Suppressor macrophage treated with lipopolysaccharide for 1 hour (primary cell): ENCODE results near the gene RNF31.

Source experiments
- DNase-seq, 3 donors: peaks; one replicate each; pipeline ENCODE4 v3.0.0-alpha.2; 2020 to 2022

The RNF31 gene

DNA sequence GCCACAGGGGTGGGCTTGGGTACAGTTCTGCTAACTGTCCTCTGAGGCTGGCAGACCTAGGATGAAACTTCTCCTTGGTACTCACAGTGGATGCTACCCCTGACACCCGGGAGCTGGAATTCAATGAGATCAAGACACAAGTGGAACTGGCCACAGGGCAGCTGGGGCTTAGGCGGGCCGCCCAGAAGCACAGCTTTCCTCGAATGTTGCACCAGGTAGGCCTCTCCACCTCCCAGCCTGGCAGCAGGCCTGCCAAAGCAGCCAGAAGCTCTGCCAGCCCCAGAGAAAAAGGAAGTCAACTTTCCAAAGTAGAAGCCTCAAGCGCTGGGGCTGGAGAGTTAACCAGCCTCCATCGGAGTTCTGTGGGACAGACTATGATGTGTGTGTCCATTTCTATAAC lies 30.1 kb upstream of the RNF31 start:
- no peak for DNase-seq

DNA sequence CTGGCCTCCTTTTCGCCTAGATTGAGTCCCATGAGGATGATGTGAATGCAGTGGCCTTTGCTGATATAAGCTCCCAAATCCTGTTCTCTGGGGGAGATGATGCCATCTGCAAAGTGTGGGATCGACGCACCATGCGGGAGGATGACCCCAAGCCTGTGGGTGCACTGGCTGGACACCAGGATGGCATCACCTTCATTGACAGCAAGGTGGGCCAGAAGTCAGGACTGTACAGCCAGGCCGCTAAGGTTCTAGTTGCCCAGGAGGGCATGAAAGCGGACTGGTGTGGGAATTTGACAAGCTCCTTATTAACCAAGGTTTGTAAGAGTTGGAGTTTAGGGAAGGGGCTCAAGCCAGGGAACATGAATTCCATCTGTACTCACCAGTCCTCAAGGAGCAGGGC lies 27.6 kb upstream of the RNF31 start:
- DNase-seq, result no peak

- no peak for DNase-seq
Measured at GRCh38 chr14:24121210-24121609, 26.1 kb upstream of the RNF31 start.

DNA sequence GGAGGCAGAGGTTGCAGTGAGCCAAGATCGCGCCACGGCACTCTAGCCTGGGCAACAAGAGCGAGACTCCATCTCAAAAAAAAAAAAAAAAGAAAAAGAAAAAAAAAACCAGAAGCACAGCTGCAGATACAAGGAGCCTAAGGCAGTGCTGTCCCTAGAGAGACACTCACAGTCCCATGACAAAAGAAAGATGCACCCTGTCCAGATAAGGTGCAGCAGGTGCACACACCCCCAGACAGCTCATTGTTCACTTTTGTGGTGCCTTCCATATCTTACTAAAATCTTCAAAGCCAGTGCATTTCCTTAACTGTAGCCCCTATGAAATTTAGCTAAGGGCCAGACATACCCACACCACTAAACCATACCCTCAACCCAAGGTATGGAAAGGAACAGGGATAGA lies 24.9 kb upstream of the RNF31 start:
- DNase-seq, result no peak

DNA sequence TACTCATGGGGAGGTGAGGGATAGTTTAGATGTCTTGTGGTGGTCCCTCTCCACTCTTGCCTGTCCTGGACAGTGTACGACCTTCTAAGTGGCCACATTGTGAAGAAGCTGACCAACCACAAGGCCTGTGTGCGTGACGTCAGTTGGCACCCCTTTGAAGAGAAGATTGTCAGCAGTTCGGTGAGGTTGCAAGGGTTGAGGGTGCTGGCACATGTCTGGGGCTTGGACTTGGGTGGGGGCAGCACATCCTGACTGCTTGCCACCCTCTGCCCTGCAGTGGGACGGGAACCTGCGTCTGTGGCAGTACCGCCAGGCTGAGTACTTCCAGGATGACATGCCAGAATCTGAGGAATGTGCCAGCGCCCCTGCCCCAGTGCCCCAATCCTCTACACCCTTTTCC lies 24.4 kb upstream of the RNF31 start:
- no peak for DNase-seq

GRCh38 chr14:24123424-24124417 lies 23.6 kb upstream of the RNF31 start:
- DNase-seq, result peak in 1 of 3 donors; percentile 20

DNA sequence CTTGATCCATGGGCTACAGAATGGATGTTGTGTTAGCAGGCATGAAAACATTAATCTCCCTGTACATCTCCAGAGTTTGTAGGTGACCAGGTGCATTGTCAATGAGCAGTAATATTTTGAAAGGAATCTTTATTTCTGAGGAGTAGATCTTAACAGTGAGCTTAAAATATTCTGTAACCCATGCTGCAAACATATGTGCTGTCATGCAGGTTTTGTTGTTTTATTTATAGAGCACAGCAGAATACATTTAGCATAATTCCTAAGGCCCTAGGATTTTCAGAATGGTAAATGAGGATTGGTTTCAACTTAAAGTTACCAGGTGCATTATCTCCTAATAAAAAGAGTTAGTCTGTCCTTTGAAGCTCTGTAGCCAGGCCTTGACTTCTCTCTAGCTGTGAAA lies 20.4 kb upstream of the RNF31 start:
- no peak for DNase-seq

DNA sequence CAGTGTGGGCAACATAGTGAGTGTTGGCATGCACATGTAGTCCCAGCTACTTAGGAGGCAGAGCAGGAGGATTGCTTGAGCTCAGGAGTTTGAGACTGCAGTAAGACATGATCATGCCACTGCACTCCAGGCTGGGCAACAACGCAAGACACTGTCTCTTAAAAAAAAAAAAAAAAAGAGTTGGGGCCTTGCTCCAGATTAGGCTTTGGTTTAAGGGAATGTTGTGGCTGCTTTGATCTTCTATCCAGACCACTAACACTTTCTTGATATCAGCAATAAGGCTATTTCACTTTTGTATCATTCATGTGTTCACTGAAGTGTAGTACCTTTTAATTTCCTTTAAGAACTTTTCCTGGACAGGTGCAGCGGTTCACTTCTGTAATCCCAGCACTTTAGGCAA lies 19.6 kb upstream of the RNF31 start:
- no peak for DNase-seq

DNA sequence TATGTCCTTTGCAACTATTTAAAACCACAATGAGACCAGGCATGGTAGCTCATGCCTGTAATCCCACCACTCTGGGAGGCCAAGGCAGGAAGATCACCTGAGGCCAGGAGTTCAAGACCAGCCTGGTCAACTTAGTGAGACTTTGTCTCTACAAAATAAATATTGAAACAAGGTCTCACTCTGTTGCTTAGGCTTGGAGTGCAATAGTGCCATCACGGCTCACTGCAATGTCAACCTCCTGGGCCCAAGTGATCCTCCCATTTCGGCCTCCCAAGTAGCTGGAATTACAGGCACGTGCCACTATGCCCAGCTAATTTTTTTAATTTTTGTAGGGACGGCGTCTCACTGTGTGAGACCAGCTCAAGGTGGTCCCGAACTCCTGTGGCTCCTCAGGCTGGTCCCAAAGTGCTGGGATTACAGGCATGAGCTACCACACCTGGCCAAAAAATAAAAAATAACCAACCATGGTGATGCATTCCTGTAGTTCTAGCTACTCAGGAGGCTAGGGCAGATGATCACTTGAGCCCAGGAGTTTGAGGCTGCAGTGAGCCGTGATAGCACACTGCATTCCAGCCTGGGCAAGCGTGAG lies 17.8 kb upstream of the RNF31 start:
- no peak for DNase-seq

- no peak for DNase-seq
Measured at GRCh38 chr14:24130380-24130716, 16.9 kb upstream of the RNF31 start, which contains the start of gene FITM1. TSS of gene FITM1 (plus strand) at chr14:24130659. CDS start at chr14:24131564, 905 bp downstream.

- no peak for DNase-seq
Measured at GRCh38 chr14:24130717-24131548, 16.4 kb upstream of the RNF31 start.

DNA sequence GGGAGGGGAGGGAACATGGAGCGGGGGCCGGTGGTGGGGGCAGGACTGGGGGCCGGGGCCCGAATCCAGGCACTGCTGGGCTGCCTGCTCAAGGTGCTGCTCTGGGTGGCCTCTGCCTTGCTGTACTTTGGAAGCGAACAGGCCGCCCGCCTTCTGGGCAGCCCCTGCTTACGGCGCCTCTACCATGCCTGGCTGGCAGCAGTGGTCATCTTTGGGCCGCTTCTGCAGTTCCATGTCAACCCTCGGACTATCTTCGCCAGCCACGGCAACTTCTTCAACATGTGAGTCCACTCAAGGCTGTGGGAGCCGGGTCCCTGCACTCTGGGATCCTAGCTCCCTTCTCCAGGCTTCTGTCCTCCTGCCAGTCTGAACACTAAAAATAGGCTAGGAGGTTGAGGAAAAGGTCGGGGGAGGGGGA lies 15.7 kb upstream of the RNF31 start:
- no peak for DNase-seq

GRCh38 chr14:24132061-24132685 lies 15.1 kb upstream of the RNF31 start:
- no peak for DNase-seq

- no peak for DNase-seq
Measured at GRCh38 chr14:24132976-24133375, 14.3 kb upstream of the RNF31 start.

- DNase-seq, result no peak
Measured at GRCh38 chr14:24133735-24134134, 13.6 kb upstream of the RNF31 start.

- DNase-seq, result no peak
Measured at GRCh38 chr14:24135584-24135833, 11.8 kb upstream of the RNF31 start.

DNA sequence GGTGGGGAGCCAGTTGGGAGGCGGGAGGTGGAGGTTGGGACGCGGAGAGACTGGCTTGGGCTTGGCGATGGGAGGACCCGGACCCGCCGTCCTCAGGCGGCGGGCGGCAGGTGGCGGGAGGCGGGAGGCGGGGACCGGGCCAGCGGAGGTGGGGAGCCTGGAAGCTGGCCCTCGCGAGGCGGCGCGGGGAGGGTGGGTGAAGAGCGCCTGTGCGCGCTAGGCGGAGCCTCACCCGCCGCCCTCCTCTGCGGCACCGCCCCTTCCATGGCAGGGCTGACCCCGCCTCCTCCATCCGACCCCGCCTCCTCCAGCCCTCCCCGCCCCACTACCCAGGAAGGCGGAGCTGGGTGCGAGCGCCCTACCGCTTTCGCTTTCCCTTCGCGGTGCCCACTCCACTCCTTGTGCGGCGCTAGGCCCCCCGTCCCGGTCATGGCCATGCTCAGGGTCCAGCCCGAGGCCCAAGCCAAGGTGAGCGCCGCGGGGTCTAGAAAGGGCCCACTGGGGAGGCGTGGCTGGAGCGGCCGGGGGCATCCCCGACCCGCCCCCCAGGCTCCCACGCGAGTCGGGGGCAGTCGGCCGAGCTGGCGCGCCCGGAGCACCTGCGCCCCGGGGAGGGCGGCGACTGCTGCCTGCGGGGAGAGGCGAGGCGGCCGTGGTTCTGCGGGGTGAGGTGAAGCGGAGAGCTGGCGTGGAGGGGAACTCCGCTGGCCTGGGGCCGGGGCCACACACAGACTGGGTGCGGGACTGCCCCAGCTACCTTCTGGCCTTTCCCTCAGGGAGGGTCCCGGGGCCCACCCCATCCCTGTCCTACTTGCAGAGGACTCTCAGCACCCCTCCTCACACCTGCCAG lies 11.2 kb upstream of the RNF31 start, which contains the start of gene PSME1:
PSME1 (plus strand) TSS at position 361 of the 850 bp plus-strand sequence; CDS start at position 430, 69 bp downstream.
- peak; percentile 92 to 98 (median 96) for DNase-seq

GRCh38 chr14:24136684-24137528 lies 10.4 kb upstream of the RNF31 start:
- DNase-seq, result no peak

DNA sequence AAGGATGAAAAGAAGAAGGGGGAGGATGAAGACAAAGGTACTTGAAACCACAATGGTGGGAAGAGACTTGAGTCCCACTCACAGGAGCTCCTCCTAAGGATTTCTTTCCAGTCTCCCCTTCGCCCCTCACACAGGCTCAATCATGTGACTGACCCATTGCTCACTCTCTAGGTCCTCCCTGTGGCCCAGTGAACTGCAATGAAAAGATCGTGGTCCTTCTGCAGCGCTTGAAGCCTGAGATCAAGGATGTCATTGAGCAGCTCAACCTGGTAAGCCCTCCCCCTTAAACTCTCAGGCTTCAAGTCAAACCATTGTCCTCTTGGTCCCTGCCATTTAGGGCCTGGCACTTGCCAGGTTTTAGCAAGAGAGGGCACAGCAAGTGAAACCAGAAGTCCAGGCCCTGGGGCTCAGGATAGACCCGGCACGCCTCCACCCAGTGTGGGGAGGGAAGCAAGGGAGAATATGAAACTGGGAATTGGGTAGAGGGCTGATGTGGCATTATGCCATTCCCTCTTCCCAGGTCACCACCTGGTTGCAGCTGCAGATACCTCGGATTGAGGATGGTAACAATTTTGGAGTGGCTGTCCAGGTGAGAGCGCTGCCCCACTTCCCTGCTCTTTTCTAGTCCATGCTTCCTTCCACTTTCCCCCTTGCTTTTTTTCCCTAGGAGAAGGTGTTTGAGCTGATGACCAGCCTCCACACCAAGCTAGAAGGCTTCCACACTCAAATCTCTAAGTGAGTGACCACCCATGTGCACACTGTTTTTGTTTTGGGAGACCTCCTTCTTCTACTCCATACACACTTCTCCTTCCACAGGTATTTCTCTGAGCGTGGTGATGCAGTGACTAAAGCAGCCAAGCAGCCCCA lies 9.5 kb upstream of the RNF31 start:
- DNase-seq, result no peak
